Transverse colon (tissue), 4 donors: ENCODE data around the gene PVALB. TPM values are rescaled to one million over a fixed set of nuclear protein-coding genes. Genes with fewer than 3 reads are reported as not detected.

Experiments
- DNase-seq: peaks from one replicate; pipeline ENCODE4 v3.0.0-alpha.2; 2019
- H3K27ac ChIP-seq, 4 donors: fragments of 200-600 bp; sonication (generic); 2 replicates each; pipeline ENCODE4 v1.5.1; 2016 to 2018; ENCODE audit warnings: inconsistent platforms in 4 of 4
- H3K27me3 ChIP-seq: fragments of 200-600 bp; sonication (generic); 2 replicates; pipeline ENCODE4 v1.5.1; 2017; ENCODE audit warnings: inconsistent platforms
- H3K36me3 ChIP-seq, 4 donors: fragments of 200-600 bp; sonication (generic); 2 replicates each; pipeline ENCODE4 v1.5.1; 2017 to 2019; ENCODE audit warnings: inconsistent platforms in 4 of 4
- H3K4me1 ChIP-seq, 4 donors: fragments of 200-600 bp; sonication (generic); 2 replicates each; pipeline ENCODE4 v1.5.1; 2017 to 2020; ENCODE audit warnings: inconsistent platforms in 4 of 4
- H3K4me3 ChIP-seq, 4 donors: fragments of 200-600 bp; sonication (generic); 1 replicate in 1 of 4; 2 replicates in 3 of 4; pipeline versions ENCODE4 v1.5.1 to v1.6.1; 2017 to 2019; ENCODE audit warnings: inconsistent platforms in 4 of 4
- H3K9me3 ChIP-seq, 2 donors: fragments of 200-600 bp; sonication (generic); 2 replicates each; pipeline ENCODE4 v1.5.1; 2017 to 2019; ENCODE audit warnings: inconsistent platforms in 2 of 2
- CTCF ChIP-seq, 5 experiments: fragments of 200-600 bp in 3 of 5; fragments of 450-650 bp in 2 of 5; sonication (generic) in 3 of 5; IDR thresholded peaks; 1 replicate in 2 of 5; 2 replicates in 3 of 5; pipeline ENCODE4 v1.5.1; 2016 to 2017; ENCODE audit warnings: antibody characterized with exemption in 5 of 5, inconsistent platforms in 3 of 5, mild to moderate bottlenecking in 2 of 5, moderate library complexity in 1 of 5
- EP300 ChIP-seq: sonication (generic); formaldehyde crosslinking; IDR thresholded peaks from one replicate; pipeline ENCODE4 v1.6.1; 2017; ENCODE audit warnings: antibody characterized with exemption, low read depth
- POLR2A ChIP-seq: fragments of 450-650 bp; IDR thresholded peaks from one replicate; pipeline ENCODE4 v1.6.1; 2016; ENCODE audit warnings: antibody characterized with exemption, mild to moderate bottlenecking, moderate library complexity
- POLR2AphosphoS5 ChIP-seq, 3 donors: sonication (generic); formaldehyde crosslinking; IDR thresholded peaks; one replicate each; pipeline ENCODE4 v1.6.1; 2016; ENCODE audit warnings: antibody characterized with exemption in 3 of 3
- WGBS, 2 donors: methylation state at CpG; one replicate each; pipeline ENCODE4 v1.1.5; 2018; ENCODE audit warnings: low coverage in 1 of 2; 5-methylcytosine and 5-hydroxymethylcytosine counted together
- in situ Hi-C, 4 donors: fragments of 200-750 bp; cut with MboI; loops; one replicate each; pipeline versions ENCODE4 v1.15.0 to v1.15.1; 2017; ENCODE audit warnings: low sequenced_read_pairs in 3 of 4, low pct_ligation_motif_present in 1 of 4, low pct_unique_long_range_greater_than_20kb in 1 of 4
- intact Hi-C: fragments of 100-400 bp; cut with DNase I; formaldehyde crosslinking; loops from one replicate; pipeline ENCODE4 v1.15.1; 2023; ENCODE audit warnings: low total_unique reads
- total RNA-seq, 4 donors: library from RNA; depleted of rRNA; stranded (reverse); fragments of >200 nt; gene quantifications; one replicate each; pipeline ENCODE4 v1.1.0, GENCODE V29; 2016

PVALB gene
- total RNA-seq, 4 donors from 2014 or later = 2.7 TPM; not detected in 3

GRCh38 chr22:36838119-36839030 is 21.5 kb upstream of the PVALB start:
- intact Hi-C loops (no loop called here), in situ Hi-C loops (no loop called here)
- H3K4me1 ChIP-seq = no peaks in the 10 kb centered on the region
- H3K9me3 ChIP-seq = no peaks in the 10 kb centered on the region
- WGBS, 2 donors = 85 to 86% methylated on average over 1 to 10 of the region's 10 CpGs
- H3K36me3 ChIP-seq = no peaks in the 10 kb centered on the region
- H3K27me3 ChIP-seq = no peaks in the 10 kb centered on the region
- no peak overlapping the region for H3K4me3 ChIP-seq
- no peak overlapping the region for H3K27ac ChIP-seq
- DNase-seq = no peak
- TF ChIP-seq POLR2AphosphoS5 (IDR thresholded peaks at IDR 0.05) = no peak
- no peak for TF ChIP-seq CTCF (IDR thresholded peaks at IDR 0.05)

- Histone ChIP-seq H3K4me1 (no peaks in the 10 kb centered on the region), H3K36me3 (no peaks in the 10 kb centered on the region), H3K4me3 (no peak overlapping the region), H3K27ac (no peak overlapping the region), H3K27me3 (no peaks in the 10 kb centered on the region), H3K9me3 (no peaks in the 10 kb centered on the region)
- intact Hi-C loops = no loop called here
- TF ChIP-seq EP300 (no peak), POLR2A (no peak), POLR2AphosphoS5 (IDR thresholded peaks at IDR 0.05) (no peak), CTCF (IDR thresholded peaks at IDR 0.05) (no peak)
- in situ Hi-C loops = no loop called here
- 57 to 60% methylated on average over 5 of the region's 5 CpGs for WGBS, 2 donors
- no peak for DNase-seq
Measured at GRCh38 chr22:36835903-36836302, 19.1 kb upstream of the PVALB start.

DNA sequence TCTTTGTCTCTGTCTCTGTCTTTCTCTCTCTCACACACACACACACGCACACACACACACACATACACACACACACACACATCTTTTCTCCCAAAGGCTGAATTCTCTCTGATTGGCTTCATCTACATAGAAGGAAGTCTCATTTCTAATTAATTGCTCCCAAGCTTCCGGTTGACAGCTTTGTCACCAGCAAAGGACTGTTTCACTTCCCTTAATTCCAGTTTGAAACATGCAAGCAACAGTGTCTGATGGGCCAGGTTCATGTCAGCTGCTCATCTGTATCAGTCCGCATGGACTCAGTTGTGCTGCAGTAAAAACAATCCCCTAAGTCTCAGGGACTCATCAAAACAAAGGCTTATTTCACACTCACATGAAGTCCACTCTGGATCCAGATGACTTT is 16.2 kb upstream of the PVALB start:
- no peaks in the 10 kb centered on the region for H3K9me3 ChIP-seq
- intact Hi-C loops = no loop called here
- in situ Hi-C loops = no loop called here
- TF ChIP-seq EP300 (no peak), CTCF (IDR thresholded peaks at IDR 0.05) (no peak), POLR2A (no peak), POLR2AphosphoS5 (IDR thresholded peaks at IDR 0.05) (no peak)
- no peak overlapping the region for H3K4me3 ChIP-seq
- no peaks in the 10 kb centered on the region for H3K36me3 ChIP-seq
- WGBS, 2 donors = 59 to 100% methylated on average over 1 to 3 of the region's 3 CpGs
- H3K27ac ChIP-seq = no peak overlapping the region
- no peak for DNase-seq
- no peaks in the 10 kb centered on the region for H3K27me3 ChIP-seq
- no peaks in the 10 kb centered on the region for H3K4me1 ChIP-seq

- intact Hi-C loops (no loop called here), in situ Hi-C loops (no loop called here)
- DNase-seq = no peak
- H3K27ac ChIP-seq = no peak overlapping the region
- H3K36me3 ChIP-seq = no peaks in the 10 kb centered on the region
- 98 to 100% methylated on average over 1 to 3 of the region's 3 CpGs for WGBS, 2 donors
- H3K27me3 ChIP-seq = no peaks in the 10 kb centered on the region
- no peak for TF ChIP-seq EP300
- no peak for TF ChIP-seq POLR2AphosphoS5 (IDR thresholded peaks at IDR 0.05)
- TF ChIP-seq POLR2A = no peak
- TF ChIP-seq CTCF (IDR thresholded peaks at IDR 0.05) = no peak
- no peak overlapping the region for H3K4me3 ChIP-seq
- no peaks in the 10 kb centered on the region for H3K9me3 ChIP-seq
- no peaks in the 10 kb centered on the region for H3K4me1 ChIP-seq
Measured at GRCh38 chr22:36831717-36832116, 14.9 kb upstream of the PVALB start.
